Measurements from ENCODE around the gene DLG5. TPM values are rescaled to one million over a fixed set of nuclear protein-coding genes. Genes with fewer than 3 reads are reported as not detected.

The DLG5 gene
- 41.1 and 45.2 TPM in 2 replicates for total RNA-seq

GRCh38 chr10:77926566-77927401, at the start of gene DLG5:
Gene DLG5 (minus strand): TSS chr10:77926755. CDS start chr10:77926520, 235 bp downstream.

Other genes with a start within 250 kb of the DLG5 start
- gene POLR3A, start 102.8 kb upstream of the DLG5 start, total RNA-seq = 21.1 and 25.6 TPM in 2 replicates
- 1,789 and 2,297 TPM in 2 replicates for gene RPS24, start 107.1 kb upstream of the DLG5 start, total RNA-seq

All from uterine smooth muscle cell (primary cell).